GF-D8 (cell line): ENCODE data around the gene REX1BD.

Experiments used
- DNase-seq: peaks from one replicate; lab custom pipeline; 2025; lab: John Stamatoyannopoulos, UW

REX1BD gene

DNA sequence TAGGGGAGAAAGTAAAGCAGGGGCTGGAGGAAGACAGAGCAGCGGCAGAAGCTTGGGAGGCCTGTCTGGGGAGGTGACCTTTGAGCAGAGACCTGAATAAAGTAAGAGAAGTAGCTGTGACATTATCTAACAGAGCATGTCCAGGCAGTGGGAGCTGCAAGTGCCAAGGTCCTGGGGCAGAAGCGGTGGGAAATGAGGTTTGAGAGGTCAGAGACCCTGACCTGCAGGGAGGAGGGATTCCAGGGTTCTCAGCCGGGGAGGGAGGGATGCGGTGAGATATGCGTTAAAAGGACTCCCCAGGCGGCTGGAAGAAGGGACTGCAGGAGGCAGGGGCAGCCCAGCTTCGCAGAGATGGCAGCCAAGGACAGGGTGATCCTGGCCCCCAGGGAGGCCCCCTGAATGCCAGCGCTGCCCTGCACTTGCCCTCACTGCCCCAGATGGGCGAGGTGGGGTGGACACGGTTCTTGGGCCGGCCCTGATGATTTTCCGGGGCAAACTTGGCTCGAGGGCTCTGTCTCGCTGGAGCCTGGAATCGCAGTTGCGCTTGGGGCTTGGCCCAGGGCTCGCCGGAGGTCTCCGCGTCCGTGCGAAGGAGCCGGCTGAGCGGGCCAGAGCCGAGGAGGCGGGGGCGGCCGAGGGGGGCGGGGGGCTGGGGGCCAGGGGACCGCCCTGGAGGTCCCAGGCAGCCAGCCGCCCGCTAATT is 14.8 kb downstream of the REX1BD start:
- no peak for DNase-seq

DNA sequence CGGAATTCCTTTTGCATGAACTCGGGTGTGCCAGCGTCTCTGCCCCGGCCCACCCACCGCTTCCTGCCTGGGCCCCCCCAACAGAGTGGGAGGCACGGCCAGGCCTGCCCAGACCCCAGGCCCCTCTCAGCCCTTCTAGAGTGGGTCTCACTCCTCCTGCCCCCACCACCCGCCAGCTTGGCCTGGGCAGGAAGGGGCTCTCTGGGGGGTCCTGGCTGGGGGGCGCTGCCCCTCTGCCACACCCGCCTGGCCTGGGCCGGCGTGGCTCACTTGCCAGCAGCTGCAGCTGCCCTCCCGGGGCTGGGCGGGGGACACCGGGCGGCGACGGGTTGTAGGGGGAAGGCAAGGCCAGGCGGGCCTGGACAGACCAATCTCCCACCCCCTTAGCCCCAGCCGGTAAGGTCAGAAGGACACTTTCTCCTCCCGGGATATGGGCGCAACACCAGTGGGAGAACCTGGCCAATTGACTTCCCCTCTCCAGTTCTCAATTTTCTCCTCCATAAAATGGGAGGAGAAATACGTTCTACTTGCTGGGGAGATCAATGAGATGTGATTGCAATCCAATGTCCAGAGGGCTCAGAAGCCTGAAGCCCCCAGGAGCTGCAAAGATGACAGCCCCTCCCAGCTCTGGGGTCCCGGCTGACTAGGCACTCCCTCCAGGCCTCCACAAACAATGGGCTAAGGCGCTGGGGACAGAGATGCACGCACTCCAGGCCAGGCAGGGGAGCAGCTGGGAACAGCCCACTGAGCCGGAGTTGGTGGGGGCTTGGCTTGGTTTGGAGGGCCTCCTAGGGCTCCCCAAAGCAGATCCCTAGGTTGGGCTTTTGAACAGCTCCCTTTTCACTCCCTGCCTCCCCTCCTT is 15.6 kb downstream of the REX1BD start:
- no peak for DNase-seq

- no peak for DNase-seq
Observed at GRCh38 chr19:18604820-18605159, 16.2 kb downstream of the REX1BD start.

DNA sequence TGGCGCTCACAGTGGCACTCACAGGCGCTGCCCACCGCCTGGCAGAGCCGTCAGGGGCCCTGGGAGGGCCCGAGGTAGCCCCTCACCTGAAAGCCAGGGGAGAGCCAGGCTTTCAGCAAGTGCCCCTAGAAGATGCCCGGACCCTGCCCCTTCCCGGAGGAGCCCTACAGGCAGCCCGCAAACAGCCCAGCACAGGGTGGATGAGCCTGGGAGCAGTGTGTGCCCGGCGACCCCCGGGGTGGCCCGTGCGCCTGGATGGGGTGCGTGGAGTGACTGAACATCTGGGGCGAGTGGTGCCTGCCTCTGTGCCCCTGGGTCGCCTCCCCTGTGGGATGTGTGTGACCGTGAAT is 16.6 kb downstream of the REX1BD start:
- DNase-seq: no peak

GRCh38 chr19:18605546-18606280 is 17.1 kb downstream of the REX1BD start:
- no peak for DNase-seq

DNA sequence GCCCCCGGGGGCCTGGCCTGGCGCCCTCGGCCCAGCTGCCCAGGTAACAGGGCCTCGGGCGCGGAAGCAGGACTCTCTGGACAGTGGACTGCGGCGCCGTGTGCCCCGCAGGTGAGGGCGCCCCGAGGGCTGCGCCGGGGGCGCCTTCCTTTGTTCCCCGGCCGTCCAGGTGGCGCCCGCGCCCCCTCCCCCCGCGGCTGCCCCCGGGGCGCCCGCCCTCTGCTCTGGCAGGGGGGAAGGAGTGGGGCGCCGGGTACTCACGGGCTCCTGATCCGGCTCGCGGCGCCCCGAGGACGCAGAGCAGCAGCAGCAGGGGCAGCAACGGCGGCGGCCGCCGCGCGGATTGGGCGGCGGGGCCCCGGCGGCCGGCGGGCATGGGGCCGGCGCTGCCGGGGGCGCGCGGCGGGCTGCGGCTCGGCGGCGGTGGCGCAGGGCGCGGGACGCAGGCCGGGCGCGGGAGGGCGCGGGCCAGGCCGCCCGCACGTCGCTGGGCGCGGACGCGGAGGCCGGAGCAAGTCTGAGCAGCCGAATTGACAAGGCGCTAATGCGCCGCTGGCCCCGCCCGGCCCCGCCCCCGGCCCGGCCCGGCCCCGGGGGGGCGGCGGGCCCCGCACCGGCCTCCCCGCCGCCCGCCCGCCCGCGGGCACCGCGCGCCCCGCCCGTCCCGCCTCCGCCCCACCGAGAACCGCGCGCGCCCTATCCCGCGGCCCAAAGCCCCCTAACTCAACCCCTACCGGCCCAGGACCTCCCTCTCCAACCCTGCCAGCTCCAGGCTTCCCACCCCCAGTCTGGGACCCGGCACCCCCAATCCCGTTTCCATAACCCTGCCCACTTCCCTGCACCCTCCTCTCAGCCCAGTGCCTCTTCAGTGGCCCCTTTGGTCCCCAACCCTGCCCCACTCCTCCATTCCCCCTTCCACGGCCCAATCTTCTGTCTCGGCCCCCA is 18.0 kb downstream of the REX1BD start, which contains the start of gene CRLF1:
Gene CRLF1, minus strand, starts transcription at position 519 of the 945 bp plus-strand sequence. Its CDS starts 143 bp downstream, at position 376.
- no peak for DNase-seq

DNA sequence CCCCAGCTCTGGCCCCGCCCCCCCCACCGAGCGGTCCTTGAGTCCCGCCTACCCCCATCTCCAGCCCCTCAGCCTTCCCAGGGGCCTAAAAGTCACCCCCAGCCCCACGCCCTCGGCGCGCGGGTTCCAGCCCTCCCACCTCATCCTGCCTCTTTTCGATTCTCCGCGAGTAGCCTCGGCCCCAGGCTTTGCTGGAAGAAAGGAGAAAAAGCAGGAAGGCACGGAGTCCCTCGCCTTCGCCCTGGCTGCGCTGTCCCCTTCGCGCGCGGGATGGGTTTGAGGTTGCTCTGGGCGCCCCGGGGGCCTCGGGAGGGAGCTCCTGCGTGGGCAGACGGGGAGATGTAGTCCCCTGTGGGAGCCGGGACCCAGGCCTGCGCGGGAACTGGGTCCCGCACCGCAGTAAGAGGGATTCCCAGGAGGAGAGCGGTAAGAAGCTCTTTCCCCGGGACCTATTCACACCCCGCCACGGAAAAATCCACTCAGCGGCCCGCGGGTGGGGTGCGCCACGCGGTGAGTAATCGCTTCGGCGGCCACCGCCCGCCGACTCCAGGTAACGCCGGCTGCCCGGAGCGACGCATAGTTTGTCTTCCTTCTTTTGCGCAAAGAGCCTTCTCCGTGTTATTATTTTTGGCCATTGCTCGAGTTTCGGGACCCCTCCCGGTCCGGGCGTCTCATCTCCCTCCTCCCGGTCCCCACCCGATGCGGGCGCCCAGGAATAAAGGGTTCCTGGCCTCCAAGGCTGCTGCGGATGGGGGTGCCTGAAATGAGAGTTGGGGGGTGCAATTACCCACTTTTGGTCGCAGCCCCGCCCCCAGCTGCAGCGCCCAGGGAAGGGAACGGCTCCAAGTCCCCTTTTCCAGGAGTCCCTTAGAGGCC is 18.9 kb downstream of the REX1BD start:
- DNase-seq: no peak

- no peak for DNase-seq
Observed at GRCh38 chr19:18608102-18608804, 19.7 kb downstream of the REX1BD start.

GRCh38 chr19:18608805-18609716 is 20.5 kb downstream of the REX1BD start:
- no peak for DNase-seq

- no peak for DNase-seq
Observed at GRCh38 chr19:18609717-18610051, 21.1 kb downstream of the REX1BD start.

DNA sequence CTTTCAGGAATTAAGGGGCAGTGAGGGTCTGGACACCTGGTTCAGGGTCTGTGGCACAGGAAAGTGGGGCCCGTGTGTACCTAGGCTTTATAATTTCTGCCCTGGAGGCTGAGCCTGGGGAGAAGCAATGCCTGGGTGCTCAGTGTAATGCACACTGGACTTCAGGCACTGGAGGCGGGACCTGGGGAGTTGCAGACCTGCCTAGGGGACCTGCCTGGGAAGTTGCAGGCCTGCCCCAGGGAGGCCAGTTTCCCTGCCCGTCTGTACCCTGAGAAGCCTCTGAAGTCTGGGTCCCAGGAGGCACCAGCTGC is 21.6 kb downstream of the REX1BD start:
- no peak for DNase-seq

DNA sequence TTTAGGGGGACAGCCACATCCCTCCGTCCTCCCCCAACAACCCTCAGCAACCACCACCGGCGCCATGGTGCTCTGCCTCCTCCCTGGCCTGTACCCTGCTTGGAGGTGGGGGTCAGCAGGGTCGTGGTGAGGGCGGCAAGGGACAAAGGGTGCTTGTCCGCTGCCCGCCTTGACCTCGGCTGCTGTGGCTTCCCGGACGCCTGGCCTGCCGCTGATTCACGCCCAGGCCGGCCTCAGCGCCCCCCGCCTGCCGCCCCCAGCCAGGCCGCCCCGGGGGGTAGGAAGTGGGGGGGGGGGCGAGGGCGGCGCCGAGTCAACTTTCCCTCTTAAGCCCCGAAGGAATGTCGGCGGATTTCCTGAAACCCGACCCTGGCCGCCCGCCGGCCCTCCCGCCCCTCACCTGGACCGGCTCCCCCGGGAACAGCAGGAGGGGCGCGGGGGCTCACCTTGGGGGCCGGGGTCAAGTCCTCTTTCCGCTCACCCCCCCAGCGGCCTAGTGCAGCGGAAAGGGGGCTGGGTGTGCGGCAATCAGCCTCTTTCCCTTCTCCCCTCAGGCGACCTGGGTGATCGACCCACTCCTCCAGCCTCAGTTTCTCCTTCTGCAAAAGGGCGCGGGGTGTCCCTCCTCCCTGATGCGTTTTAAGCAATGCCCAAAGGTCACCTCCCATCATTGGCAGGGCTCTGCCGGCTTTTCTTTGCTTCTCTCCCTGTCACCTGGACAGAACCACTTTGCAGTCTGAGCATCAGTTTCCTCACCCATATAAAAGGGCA is 22.1 kb downstream of the REX1BD start:
- no peak for DNase-seq

- no peak for DNase-seq
Observed at GRCh38 chr19:18611327-18612050, 22.9 kb downstream of the REX1BD start.

DNA sequence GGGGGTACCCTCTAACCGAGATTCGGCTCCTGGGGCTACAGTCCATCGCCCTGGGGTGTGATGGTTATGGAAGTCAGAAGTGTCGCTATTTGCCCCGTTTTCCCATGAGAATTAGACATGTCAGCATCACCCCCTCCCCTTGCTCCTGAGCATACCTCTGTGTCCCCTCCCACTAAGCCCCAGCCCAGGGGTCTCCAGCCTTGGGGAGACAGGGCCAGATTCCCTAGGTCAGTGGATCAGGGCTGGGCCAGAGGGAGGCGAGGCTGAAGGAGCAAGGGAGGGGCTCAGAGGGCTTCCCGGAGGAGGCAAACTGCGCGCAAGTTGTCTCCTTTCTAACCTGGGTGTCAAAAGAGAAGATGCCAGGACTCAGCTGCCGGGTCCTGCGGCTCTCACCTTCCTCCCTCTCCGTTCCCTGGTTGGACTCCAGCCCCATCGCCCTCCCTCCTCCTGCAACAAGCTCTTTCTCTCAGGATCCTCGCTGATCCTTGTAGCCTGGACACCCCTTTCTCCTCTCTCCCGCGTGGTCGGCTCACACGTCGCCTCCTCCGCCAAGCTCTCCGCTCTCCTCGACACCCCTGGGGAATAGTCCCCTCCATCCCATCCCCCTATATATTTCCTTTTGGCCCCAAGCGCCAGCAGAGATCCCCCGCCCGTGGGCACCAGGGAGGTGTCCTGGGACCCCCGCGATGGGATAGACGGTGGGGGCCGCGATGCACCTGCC is 23.6 kb downstream of the REX1BD start:
- no peak for DNase-seq

GRCh38 chr19:18612772-18613588 is 24.4 kb downstream of the REX1BD start, which contains the start of gene TMEM59L:
TMEM59L (plus strand) TSS chr19:18612870; CDS start chr19:18612959, 89 bp downstream.
- DNase-seq: no peak

- no peak for DNase-seq
Observed at GRCh38 chr19:18613589-18614234, 25.1 kb downstream of the REX1BD start.
